ENCODE measurements around the gene MARCHF7.
"Not testable (repeated sequence)": the region's sequence is repeated elsewhere in the genome, so short reads cannot be mapped to it uniquely, and the experiment has no call there.

MARCHF7 gene

GRCh38 chr2:159716857-159717256, 4.6 kb downstream of the MARCHF7 start:
- H3K4me3 ChIP-seq (ENCODE audit: low read depth, low read length) = no peak overlapping the region

DNA sequence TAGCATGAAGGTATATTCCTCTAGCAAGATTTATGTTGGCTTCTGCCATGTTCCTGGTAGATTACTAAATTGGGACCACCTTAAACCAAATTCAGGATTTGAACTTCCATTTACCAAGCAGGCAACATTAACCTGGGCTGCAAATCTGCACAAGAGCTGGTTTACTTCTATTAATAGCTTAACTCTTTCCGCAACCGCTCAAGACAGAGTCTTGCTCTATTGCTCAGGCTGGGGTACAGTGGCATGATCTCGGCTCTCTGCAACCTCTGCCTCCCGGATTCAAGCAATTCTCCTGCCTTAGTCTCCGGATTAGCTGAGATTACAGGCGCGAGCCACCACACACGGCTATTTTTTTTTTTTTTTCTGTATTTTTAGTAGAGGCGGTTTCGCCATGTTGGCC, 8.4 kb downstream of the MARCHF7 start:
- no peak overlapping the region for H3K4me3 ChIP-seq (ENCODE audit: low read depth, low read length)

DNA sequence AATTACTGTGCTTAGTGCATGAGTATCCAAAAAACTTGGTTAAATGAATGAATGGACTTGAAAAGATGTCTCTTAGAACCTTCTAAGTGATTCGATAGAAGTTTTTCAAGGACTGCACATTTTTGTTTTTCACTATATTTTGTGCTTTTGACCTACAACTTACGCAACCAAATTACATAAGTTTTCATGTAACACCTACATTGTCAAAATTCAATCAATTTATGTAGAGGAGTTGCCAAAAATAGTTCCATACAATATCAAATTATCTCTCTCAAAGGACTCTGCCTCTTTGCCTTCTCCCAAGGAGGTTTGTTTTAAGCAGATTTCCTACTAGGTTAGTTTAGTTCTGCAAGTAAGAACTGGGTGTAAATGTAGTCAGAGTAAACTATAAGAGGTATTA, 10.3 kb downstream of the MARCHF7 start:
- no peak overlapping the region for H3K4me3 ChIP-seq (ENCODE audit: low read depth, low read length)

GRCh38 chr2:159724795-159725572, 12.7 kb downstream of the MARCHF7 start:
- H3K4me3 ChIP-seq (ENCODE audit: low read depth, low read length) = not testable (repeated sequence)

- no peak overlapping the region for H3K4me3 ChIP-seq (ENCODE audit: low read depth, low read length)
Measured at GRCh38 chr2:159725713-159726112, 13.4 kb downstream of the MARCHF7 start.

- H3K4me3 ChIP-seq (ENCODE audit: low read depth, low read length) = no peak overlapping the region
Measured at GRCh38 chr2:159728629-159729028, 16.3 kb downstream of the MARCHF7 start.

GRCh38 chr2:159735648-159736047, 23.3 kb downstream of the MARCHF7 start:
- no peak overlapping the region for H3K4me3 ChIP-seq (ENCODE audit: low read depth, low read length)

GRCh38 chr2:159736048-159736447, 23.7 kb downstream of the MARCHF7 start:
- H3K4me3 ChIP-seq (ENCODE audit: low read depth, low read length) = no peak overlapping the region

DNA sequence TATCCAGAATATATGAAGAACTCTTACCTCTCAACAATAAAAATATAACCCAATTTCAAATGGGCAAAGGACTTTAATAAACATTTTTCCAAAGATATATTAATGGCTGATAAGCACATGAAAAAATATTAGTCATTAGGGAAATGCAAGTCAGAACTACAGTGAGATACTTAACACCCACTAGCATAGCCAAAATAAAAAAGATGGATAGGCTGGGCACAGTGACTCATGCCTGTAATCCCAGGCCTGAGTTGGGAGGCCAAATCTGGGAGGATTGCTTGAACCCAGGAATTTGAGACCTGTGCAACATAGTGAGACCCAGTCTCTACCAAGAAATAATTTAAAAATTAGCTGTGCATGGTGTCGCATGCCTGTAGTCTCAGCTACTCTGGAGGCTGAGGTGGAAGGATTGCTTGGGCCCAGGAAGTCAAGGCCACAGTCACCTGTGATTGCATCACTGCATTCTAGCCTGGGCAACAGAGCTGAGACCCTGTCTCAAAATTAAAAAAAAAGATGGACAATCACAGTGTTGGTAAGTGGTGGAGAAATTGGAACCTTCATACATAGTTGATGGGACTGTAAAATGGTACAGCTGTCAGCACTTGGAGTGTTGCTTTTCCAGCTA, 25.1 kb downstream of the MARCHF7 start:
- no peak overlapping the region for H3K4me3 ChIP-seq (ENCODE audit: low read depth, low read length)

GRCh38 chr2:159737917-159738296, 25.6 kb downstream of the MARCHF7 start:
- no peak overlapping the region for H3K4me3 ChIP-seq (ENCODE audit: low read depth, low read length)

GRCh38 chr2:159738509-159739390, 26.4 kb downstream of the MARCHF7 start:
- no peak overlapping the region for H3K4me3 ChIP-seq (ENCODE audit: low read depth, low read length)

- no peak overlapping the region for H3K4me3 ChIP-seq (ENCODE audit: low read depth, low read length)
Measured at GRCh38 chr2:159742846-159743245, 30.5 kb downstream of the MARCHF7 start.

GRCh38 chr2:159744363-159744762, 32.1 kb downstream of the MARCHF7 start:
- H3K4me3 ChIP-seq (ENCODE audit: low read depth, low read length) = no peak overlapping the region

GRCh38 chr2:159745237-159745636, 32.9 kb downstream of the MARCHF7 start:
- not testable (repeated sequence) for H3K4me3 ChIP-seq (ENCODE audit: low read depth, low read length)

DNA sequence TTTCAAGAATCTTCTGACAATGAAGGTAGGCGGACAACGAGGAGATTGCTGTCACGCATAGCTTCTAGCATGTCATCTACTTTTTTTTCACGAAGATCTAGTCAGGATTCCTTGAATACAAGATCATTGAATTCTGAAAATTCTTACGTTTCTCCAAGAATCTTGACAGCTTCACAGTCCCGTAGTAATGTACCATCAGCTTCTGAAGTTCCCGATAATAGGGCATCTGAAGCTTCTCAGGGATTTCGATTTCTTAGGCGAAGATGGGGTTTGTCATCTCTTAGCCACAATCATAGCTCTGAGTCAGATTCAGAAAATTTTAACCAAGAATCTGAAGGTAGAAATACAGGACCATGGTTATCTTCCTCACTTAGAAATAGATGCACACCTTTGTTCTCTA, 35.8 kb downstream of the MARCHF7 start:
- no peak overlapping the region for H3K4me3 ChIP-seq (ENCODE audit: low read depth, low read length)

DNA sequence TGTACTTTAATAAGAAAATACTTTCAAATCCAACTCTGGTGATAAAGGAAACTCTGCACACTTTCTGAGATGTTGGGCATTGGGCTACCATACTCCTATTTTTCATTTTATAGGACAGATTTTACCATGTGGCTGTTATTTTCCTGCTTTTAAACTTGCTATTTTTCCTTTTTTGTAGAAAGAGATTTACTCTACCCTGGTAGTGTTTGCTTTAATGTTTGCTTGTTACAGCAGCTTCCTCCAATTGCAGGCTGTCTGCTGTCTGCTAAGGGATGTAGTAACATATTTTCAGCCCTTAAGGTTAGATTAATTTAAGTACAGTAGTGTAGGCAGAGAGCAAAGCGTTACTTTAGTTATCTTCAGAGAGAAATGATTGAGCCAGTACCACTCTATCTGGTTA, 38.6 kb downstream of the MARCHF7 start:
- no peak overlapping the region for H3K4me3 ChIP-seq (ENCODE audit: low read depth, low read length)

GRCh38 chr2:159753797-159754196, 41.5 kb downstream of the MARCHF7 start:
- no peak overlapping the region for H3K4me3 ChIP-seq (ENCODE audit: low read depth, low read length)

- H3K4me3 ChIP-seq (ENCODE audit: low read depth, low read length) = no peak overlapping the region
Measured at GRCh38 chr2:159755014-159755413, 42.7 kb downstream of the MARCHF7 start.

GRCh38 chr2:159755788-159756187, 43.5 kb downstream of the MARCHF7 start:
- H3K4me3 ChIP-seq (ENCODE audit: low read depth, low read length) = no peak overlapping the region

GRCh38 chr2:159758239-159758638, 45.9 kb downstream of the MARCHF7 start:
- no peak overlapping the region for H3K4me3 ChIP-seq (ENCODE audit: low read depth, low read length)

GRCh38 chr2:159758686-159759085, 46.4 kb downstream of the MARCHF7 start:
- no peak overlapping the region for H3K4me3 ChIP-seq (ENCODE audit: low read depth, low read length)

DNA sequence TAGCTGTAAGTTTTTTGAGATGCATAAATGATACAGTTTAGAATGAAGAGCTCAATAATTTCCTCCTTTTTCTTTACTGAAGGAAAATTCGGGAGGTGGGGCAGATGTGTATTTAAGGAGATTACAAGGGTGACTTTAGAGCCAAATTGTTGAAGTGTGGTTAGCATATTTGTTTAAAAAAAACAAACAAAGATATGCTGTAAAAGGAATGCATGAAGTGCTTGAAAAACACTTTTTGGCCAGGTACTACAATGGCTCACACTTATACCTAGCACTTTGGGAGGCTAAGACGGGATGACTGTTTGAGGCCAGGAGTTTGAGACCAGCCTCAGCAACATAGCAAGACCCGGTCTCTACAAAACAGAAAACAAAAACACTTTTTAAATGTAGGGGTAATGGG, 47.3 kb downstream of the MARCHF7 start:
- H3K4me3 ChIP-seq (ENCODE audit: low read depth, low read length) = no peak overlapping the region
